ENCODE measurements around the gene AOC3.
"Not testable (repeated sequence)": the region's sequence is repeated elsewhere in the genome, so short reads cannot be mapped to it uniquely, and the experiment has no call there.

Gene AOC3

GRCh38 chr17:42848093-42848492 is 2.9 kb upstream of the AOC3 start:
- no peaks in the 10 kb centered on the region for H3K27me3 ChIP-seq (ENCODE audit: low read depth)
- H3K36me3 ChIP-seq (replicated peaks), result peaks cover 25% of the 10 kb centered on the region
- H3K4me1 ChIP-seq, result no peaks in the 10 kb centered on the region
- in situ Hi-C loops (cut with MboI; ENCODE audit: low sequenced_read_pairs), result loop anchor here (25.0 kb wide), 1 partner anchor 489 kb away; no protein-coding TSS in a partner anchor
- DNase-seq (ENCODE audit: low spot score in 2 of 2), result no peak
- H3K9me3 ChIP-seq, result no peaks in the 10 kb centered on the region
- H3K4me3 ChIP-seq, result no peak overlapping the region

- peaks cover 16% of the 10 kb centered on the region for H3K36me3 ChIP-seq (replicated peaks)
- H3K4me3 ChIP-seq, result no peak overlapping the region
- DNase-seq (ENCODE audit: low spot score in 2 of 2), result no peak
- H3K9me3 ChIP-seq, result no peaks in the 10 kb centered on the region
- no peaks in the 10 kb centered on the region for H3K4me1 ChIP-seq
- in situ Hi-C loops (cut with MboI; ENCODE audit: low sequenced_read_pairs), result loop anchor here (25.0 kb wide), 1 partner anchor 488 kb away; no protein-coding TSS in a partner anchor
- H3K27me3 ChIP-seq (ENCODE audit: low read depth), result no peaks in the 10 kb centered on the region
Observed at GRCh38 chr17:42849031-42849430, 2.0 kb upstream of the AOC3 start.

- Histone ChIP-seq H3K9me3 (no peaks in the 10 kb centered on the region), H3K27me3 (ENCODE audit: low read depth) (no peaks in the 10 kb centered on the region), H3K4me1 (no peaks in the 10 kb centered on the region), H3K4me3 (no peak overlapping the region), H3K36me3 (replicated peaks) (peaks cover 10% of the 10 kb centered on the region)
- DNase-seq (ENCODE audit: low spot score in 2 of 2), result no peak
- in situ Hi-C loops (cut with MboI; ENCODE audit: low sequenced_read_pairs), result loop anchor here (25.0 kb wide), 1 partner anchor 488 kb away; no protein-coding TSS in a partner anchor
Observed at GRCh38 chr17:42849451-42850181, 1.4 kb upstream of the AOC3 start.

- DNase-seq (ENCODE audit: low spot score in 2 of 2); H3K36me3 ChIP-seq (replicated peaks); H3K27me3 ChIP-seq (ENCODE audit: low read depth); H3K4me3 ChIP-seq; H3K4me1 ChIP-seq; H3K9me3 ChIP-seq; in situ Hi-C loops (cut with MboI; ENCODE audit: low sequenced_read_pairs): not testable (repeated sequence)
Observed at GRCh38 chr17:42851371-42852240, 607 bp downstream of the AOC3 start.

- Histone ChIP-seq H3K4me1 (no peaks in the 10 kb centered on the region), H3K9me3 (no peaks in the 10 kb centered on the region), H3K27me3 (ENCODE audit: low read depth) (no peaks in the 10 kb centered on the region), H3K36me3 (replicated peaks) (no peaks in the 10 kb centered on the region), H3K4me3 (no peak overlapping the region)
- in situ Hi-C loops (cut with MboI; ENCODE audit: low sequenced_read_pairs), result no loop called here
- DNase-seq (ENCODE audit: low spot score in 2 of 2), result no peak
Observed at GRCh38 chr17:42852351-42852750, 1.4 kb downstream of the AOC3 start.

- H3K36me3 ChIP-seq (replicated peaks), result no peaks in the 10 kb centered on the region
Observed at GRCh38 chr17:42853004-42853403, 2.0 kb downstream of the AOC3 start.

GRCh38 chr17:42853597-42853967 is 2.6 kb downstream of the AOC3 start:
- Histone ChIP-seq H3K4me3 (no peak overlapping the region), H3K9me3 (no peaks in the 10 kb centered on the region), H3K4me1 (no peaks in the 10 kb centered on the region), H3K27me3 (ENCODE audit: low read depth) (no peaks in the 10 kb centered on the region), H3K36me3 (replicated peaks) (no peaks in the 10 kb centered on the region)
- no peak for DNase-seq (ENCODE audit: low spot score in 2 of 2)
- in situ Hi-C loops (cut with MboI; ENCODE audit: low sequenced_read_pairs), result no loop called here

More at GRCh38 chr17:42853004-42853403, 2.0 kb downstream of the AOC3 start:
- no peaks in the 10 kb centered on the region for H3K4me1 ChIP-seq
- no peak for DNase-seq (ENCODE audit: low spot score in 2 of 2)
- no peak overlapping the region for H3K4me3 ChIP-seq
- no peaks in the 10 kb centered on the region for H3K9me3 ChIP-seq
- no peaks in the 10 kb centered on the region for H3K27me3 ChIP-seq (ENCODE audit: low read depth)
- in situ Hi-C loops (cut with MboI; ENCODE audit: low sequenced_read_pairs), result no loop called here

GRCh38 chr17:42853968-42854790 is 3.2 kb downstream of the AOC3 start:
- H3K36me3 ChIP-seq (replicated peaks), result no peaks in the 10 kb centered on the region
- no peaks in the 10 kb centered on the region for H3K27me3 ChIP-seq (ENCODE audit: low read depth)
- H3K9me3 ChIP-seq, result no peaks in the 10 kb centered on the region
- H3K4me1 ChIP-seq, result no peaks in the 10 kb centered on the region
- no peak for DNase-seq (ENCODE audit: low spot score in 2 of 2)
- H3K4me3 ChIP-seq, result no peak overlapping the region
- in situ Hi-C loops (cut with MboI; ENCODE audit: low sequenced_read_pairs), result no loop called here

- Histone ChIP-seq H3K36me3 (replicated peaks) (no peaks in the 10 kb centered on the region), H3K9me3 (no peaks in the 10 kb centered on the region), H3K27me3 (ENCODE audit: low read depth) (no peaks in the 10 kb centered on the region), H3K4me1 (no peaks in the 10 kb centered on the region), H3K4me3 (no peak overlapping the region)
- DNase-seq (ENCODE audit: low spot score in 2 of 2), result no peak
- in situ Hi-C loops (cut with MboI; ENCODE audit: low sequenced_read_pairs), result no loop called here
Observed at GRCh38 chr17:42855048-42855596, 4.1 kb downstream of the AOC3 start.

GRCh38 chr17:42856093-42856492 is 5.1 kb downstream of the AOC3 start:
- H3K27me3 ChIP-seq (ENCODE audit: low read depth); DNase-seq (ENCODE audit: low spot score in 2 of 2); in situ Hi-C loops (cut with MboI; ENCODE audit: low sequenced_read_pairs); H3K4me3 ChIP-seq; H3K36me3 ChIP-seq (replicated peaks); H3K4me1 ChIP-seq; H3K9me3 ChIP-seq: not testable (repeated sequence)

- H3K9me3 ChIP-seq; H3K27me3 ChIP-seq (ENCODE audit: low read depth); H3K4me1 ChIP-seq; H3K36me3 ChIP-seq (replicated peaks); in situ Hi-C loops (cut with MboI; ENCODE audit: low sequenced_read_pairs); H3K4me3 ChIP-seq; DNase-seq (ENCODE audit: low spot score in 2 of 2): not testable (repeated sequence)
Observed at GRCh38 chr17:42856516-42856915, 5.5 kb downstream of the AOC3 start.

- no peaks in the 10 kb centered on the region for H3K9me3 ChIP-seq
- no peaks in the 10 kb centered on the region for H3K4me1 ChIP-seq
- H3K27me3 ChIP-seq (ENCODE audit: low read depth), result no peaks in the 10 kb centered on the region
- no peak overlapping the region for H3K4me3 ChIP-seq
- in situ Hi-C loops (cut with MboI; ENCODE audit: low sequenced_read_pairs), result no loop called here
- no peak for DNase-seq (ENCODE audit: low spot score in 2 of 2)
- no peaks in the 10 kb centered on the region for H3K36me3 ChIP-seq (replicated peaks)
Observed at GRCh38 chr17:42857389-42857788, 6.4 kb downstream of the AOC3 start.

- Histone ChIP-seq H3K36me3 (replicated peaks) (no peaks in the 10 kb centered on the region), H3K4me3 (no peak overlapping the region), H3K27me3 (ENCODE audit: low read depth) (peaks cover 3% of the 10 kb centered on the region; the same call in 1 of the 2 replicates), H3K9me3 (peaks cover 3% of the 10 kb centered on the region), H3K4me1 (no peaks in the 10 kb centered on the region)
- no peak for DNase-seq (ENCODE audit: low spot score in 2 of 2)
- in situ Hi-C loops (cut with MboI; ENCODE audit: low sequenced_read_pairs), result no loop called here
Observed at GRCh38 chr17:42865638-42866094, 14.7 kb downstream of the AOC3 start.
